Nephron progenitor cell (in vitro differentiated cells): ENCODE results near the gene LCE3E.

Experiments used
- DNase-seq: peaks from one replicate; pipeline ENCODE4 v3.0.0; 2021
- H3K27ac Mint-ChIP-seq: 2 replicates; pipeline ENCODE4 v1.8.0; 2021; ENCODE audit warnings: mild to moderate bottlenecking, moderate library complexity, mixed read lengths
- H3K27me3 Mint-ChIP-seq: 2 replicates; pipeline ENCODE4 v1.8.0; 2021; ENCODE audit warnings: mild to moderate bottlenecking, low read depth, mixed read lengths; ENCODE audit not compliant: poor library complexity
- H3K36me3 Mint-ChIP-seq: 2 replicates; pipeline ENCODE4 v1.8.0; 2021; ENCODE audit warnings: low read depth, mixed read lengths
- H3K4me1 Mint-ChIP-seq: 2 replicates; pipeline ENCODE4 v1.8.0; 2021; ENCODE audit warnings: mixed read lengths
- H3K4me3 Mint-ChIP-seq: 2 replicates; pipeline ENCODE4 v1.8.0; 2021; ENCODE audit warnings: mild to moderate bottlenecking, moderate library complexity, mixed read lengths
- H3K9me3 Mint-ChIP-seq: 2 replicates; pipeline ENCODE4 v1.8.0; 2021; ENCODE audit warnings: mild to moderate bottlenecking, moderate library complexity, mixed read lengths
- CTCF ChIP-seq: fragments of 200-600 bp; sonication (generic); IDR thresholded peaks from 2 replicates; pipeline ENCODE4 v1.5.0; 2021; ENCODE audit warnings: antibody characterized with exemption

LCE3E gene

GRCh38 chr1:152543820-152544219 is 22.8 kb downstream of the LCE3E start:
- Mint-ChIP-seq H3K4me3 (no peak overlapping the region), H3K27ac (no peak overlapping the region), H3K9me3 (peaks cover 81% of the 10 kb centered on the region), H3K36me3 (no peaks in the 10 kb centered on the region), H3K4me1 (no peaks in the 10 kb centered on the region), H3K27me3 (no peaks in the 10 kb centered on the region)
- DNase-seq: no peak
- no peak for TF ChIP-seq CTCF

- no peaks in the 10 kb centered on the region for H3K27me3 Mint-ChIP-seq
- H3K4me1 Mint-ChIP-seq: no peaks in the 10 kb centered on the region
- DNase-seq: no peak
- no peak for TF ChIP-seq CTCF
- no peak overlapping the region for H3K27ac Mint-ChIP-seq
- H3K9me3 Mint-ChIP-seq: peaks cover 96% of the 10 kb centered on the region
- H3K36me3 Mint-ChIP-seq: no peaks in the 10 kb centered on the region
- no peak overlapping the region for H3K4me3 Mint-ChIP-seq
These were observed 26.7 kb downstream of the LCE3E start for GRCh38 chr1:152539901-152540300.

- H3K36me3 Mint-ChIP-seq: no peaks in the 10 kb centered on the region
- H3K9me3 Mint-ChIP-seq: peaks cover 90% of the 10 kb centered on the region
- H3K4me3 Mint-ChIP-seq: no peak overlapping the region
- no peaks in the 10 kb centered on the region for H3K4me1 Mint-ChIP-seq
- no peak for TF ChIP-seq CTCF
- no peak for DNase-seq
- no peak overlapping the region for H3K27ac Mint-ChIP-seq
- no peaks in the 10 kb centered on the region for H3K27me3 Mint-ChIP-seq
These were observed 29.1 kb downstream of the LCE3E start for GRCh38 chr1:152537496-152537895.

- H3K27me3 Mint-ChIP-seq: peaks cover 3% of the 10 kb centered on the region
- peaks cover 90% of the 10 kb centered on the region for H3K9me3 Mint-ChIP-seq
These were observed 30.8 kb downstream of the LCE3E start for GRCh38 chr1:152535774-152536173.

GRCh38 chr1:152533327-152533938 is 33.1 kb downstream of the LCE3E start:
- H3K27ac Mint-ChIP-seq: no peak overlapping the region
- H3K4me3 Mint-ChIP-seq: no peak overlapping the region
- no peak for DNase-seq
- H3K27me3 Mint-ChIP-seq: peaks cover 3% of the 10 kb centered on the region
- H3K9me3 Mint-ChIP-seq: peaks cover 90% of the 10 kb centered on the region
- H3K36me3 Mint-ChIP-seq: no peaks in the 10 kb centered on the region
- H3K4me1 Mint-ChIP-seq: no peaks in the 10 kb centered on the region
- no peak for TF ChIP-seq CTCF

More at GRCh38 chr1:152535774-152536173, 30.8 kb downstream of the LCE3E start:
- H3K27ac Mint-ChIP-seq: no peak overlapping the region
- H3K4me3 Mint-ChIP-seq: no peak overlapping the region
- no peaks in the 10 kb centered on the region for H3K4me1 Mint-ChIP-seq
- H3K36me3 Mint-ChIP-seq: no peaks in the 10 kb centered on the region
- TF ChIP-seq CTCF: no peak
- DNase-seq: no peak

GRCh38 chr1:152525080-152525641 is 41.4 kb downstream of the LCE3E start:
- Mint-ChIP-seq H3K4me1 (no peaks in the 10 kb centered on the region), H3K27ac (no peak overlapping the region), H3K27me3 (no peaks in the 10 kb centered on the region), H3K9me3 (peaks cover 42% of the 10 kb centered on the region), H3K4me3 (no peak overlapping the region), H3K36me3 (no peaks in the 10 kb centered on the region)
- DNase-seq: no peak
- no peak for TF ChIP-seq CTCF
